T-helper 2 cell treated with Interferon-gamma antibody and Interleukin-4, amounts not matched to agents 100 ng/mL and 5 ng/mL, for 36 hours (primary cell): ENCODE data around the gene INTS11. TPM values are rescaled to one million over a fixed set of nuclear protein-coding genes. Genes with fewer than 3 reads are reported as not detected.

Experiments
- intact Hi-C: fragments of 100-400 bp; cut with micrococcal nuclease; formaldehyde crosslinking; loops from one replicate; pipeline ENCODE4 v1.15.1; 2023
- total RNA-seq: library from RNA; stranded (reverse); gene quantifications from 2 replicates; pipeline ENCODE4 v1.2.3, GENCODE V29; 2022

Gene INTS11
- total RNA-seq, 1 donor from 2014 or later = 116 TPM

- intact Hi-C loops = loop anchor here (5.0 kb wide), 1 partner anchor 38 kb away; the partner anchor contains the start of genes ACAP3 and PUSL1
These were observed 20.9 kb upstream of the INTS11 start for GRCh38 chr1:1345384-1345783.

GRCh38 chr1:1344655-1345361 is 20.3 kb upstream of the INTS11 start:
- intact Hi-C loops = loop anchor here (5.0 kb wide), 1 partner anchor 38 kb away; the partner anchor contains the start of genes ACAP3 and PUSL1

- intact Hi-C loops = no loop called here
These were observed 19.5 kb upstream of the INTS11 start for GRCh38 chr1:1343811-1344421.

DNA sequence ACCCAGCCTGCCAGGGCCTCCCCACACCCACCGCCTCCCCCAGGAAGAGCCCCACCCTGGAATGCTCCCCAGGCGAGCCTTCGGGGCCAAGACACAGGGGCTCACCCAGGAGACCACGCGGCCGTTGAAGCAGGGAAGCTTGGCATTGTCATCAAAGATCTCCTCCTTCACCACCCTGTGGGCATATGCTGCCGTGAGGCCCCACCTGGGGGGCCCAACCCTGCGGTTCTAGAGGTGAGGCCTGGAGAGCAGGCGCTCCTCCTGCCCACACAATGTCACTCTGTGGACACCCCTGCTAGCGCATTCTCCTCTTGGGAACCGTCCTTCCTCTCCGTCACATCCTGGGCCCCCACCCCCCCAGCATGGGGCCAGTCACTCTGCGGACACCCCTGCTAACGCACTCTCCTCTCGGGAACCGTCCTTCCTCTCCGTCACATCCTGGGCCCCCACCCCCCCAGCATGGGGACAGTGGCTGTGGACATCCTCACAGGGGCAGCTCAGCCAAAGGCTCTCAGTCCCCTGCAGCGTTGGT is 18.2 kb upstream of the INTS11 start:
- intact Hi-C loops = no loop called here

GRCh38 chr1:1342061-1342562 is 17.7 kb upstream of the INTS11 start:
- intact Hi-C loops = no loop called here

GRCh38 chr1:1341549-1342021 is 17.1 kb upstream of the INTS11 start:
- intact Hi-C loops = no loop called here

- intact Hi-C loops = no loop called here
These were observed 16.5 kb upstream of the INTS11 start for GRCh38 chr1:1340791-1341548.

GRCh38 chr1:1340185-1340584 is 15.7 kb upstream of the INTS11 start:
- intact Hi-C loops = no loop called here

DNA sequence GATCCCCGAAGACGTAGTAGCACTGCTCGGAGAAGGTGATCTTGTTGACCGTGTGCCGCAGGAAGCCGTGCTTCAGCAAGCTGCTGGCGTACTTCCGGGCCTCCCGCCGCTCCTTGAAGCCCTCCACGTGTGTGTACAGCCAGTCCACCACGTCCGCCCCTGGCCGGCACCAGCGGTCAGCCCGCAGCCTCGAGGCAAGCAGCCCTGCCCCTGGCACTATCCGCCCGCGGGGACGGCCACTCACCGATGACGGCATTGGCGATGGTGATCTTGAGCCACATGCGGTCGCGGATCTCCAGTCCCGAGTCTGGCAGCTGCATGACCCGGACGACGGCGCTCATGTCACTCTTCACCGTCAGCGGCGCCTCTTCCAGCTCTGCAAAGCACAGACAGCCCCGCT is 13.8 kb upstream of the INTS11 start:
- intact Hi-C loops = no loop called here

GRCh38 chr1:1337793-1338147 is 13.3 kb upstream of the INTS11 start:
- intact Hi-C loops = no loop called here

DNA sequence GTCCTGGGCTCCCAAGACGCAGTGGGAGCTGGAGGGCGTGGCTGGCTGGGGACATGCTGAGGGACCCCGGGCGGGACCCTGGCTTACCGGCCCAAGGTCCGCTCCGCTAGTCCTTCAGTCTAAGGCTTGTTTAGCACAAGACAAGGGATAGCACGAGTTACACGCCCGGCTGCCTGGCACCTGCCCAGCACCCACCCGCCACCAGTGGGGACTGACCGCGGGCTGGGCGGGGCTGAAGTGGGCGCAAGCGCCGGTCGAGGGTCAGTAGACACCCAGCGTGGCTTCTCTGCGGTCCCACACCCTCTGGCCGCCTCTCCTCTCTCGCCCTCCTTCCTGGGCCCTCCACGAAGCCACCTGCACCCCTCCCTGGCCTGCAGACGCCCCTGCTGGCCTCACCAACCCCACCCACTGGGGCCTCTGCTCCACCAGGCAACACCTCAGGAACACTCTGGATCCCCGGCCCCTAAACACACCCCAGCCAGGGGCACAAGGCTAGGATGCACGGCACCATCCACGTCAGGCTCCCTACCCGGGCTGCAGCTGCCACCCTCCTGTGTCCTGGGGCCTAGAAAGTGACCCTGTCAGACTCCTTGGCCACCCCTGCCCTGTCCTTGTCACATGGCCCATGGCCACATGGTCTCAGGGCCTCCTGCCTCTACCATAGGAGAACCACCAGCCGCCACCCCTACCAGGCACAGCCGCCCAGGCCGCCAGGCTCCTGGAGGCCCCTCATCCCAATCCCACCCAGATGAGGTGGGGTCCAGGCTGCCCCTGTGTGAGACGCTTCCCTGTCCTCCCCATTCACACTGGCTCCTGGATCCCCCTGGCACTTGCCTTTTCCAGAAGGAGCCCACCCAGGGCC is 12.7 kb upstream of the INTS11 start:
- intact Hi-C loops = no loop called here

GRCh38 chr1:1336446-1336845 is 12.0 kb upstream of the INTS11 start:
- intact Hi-C loops = no loop called here

DNA sequence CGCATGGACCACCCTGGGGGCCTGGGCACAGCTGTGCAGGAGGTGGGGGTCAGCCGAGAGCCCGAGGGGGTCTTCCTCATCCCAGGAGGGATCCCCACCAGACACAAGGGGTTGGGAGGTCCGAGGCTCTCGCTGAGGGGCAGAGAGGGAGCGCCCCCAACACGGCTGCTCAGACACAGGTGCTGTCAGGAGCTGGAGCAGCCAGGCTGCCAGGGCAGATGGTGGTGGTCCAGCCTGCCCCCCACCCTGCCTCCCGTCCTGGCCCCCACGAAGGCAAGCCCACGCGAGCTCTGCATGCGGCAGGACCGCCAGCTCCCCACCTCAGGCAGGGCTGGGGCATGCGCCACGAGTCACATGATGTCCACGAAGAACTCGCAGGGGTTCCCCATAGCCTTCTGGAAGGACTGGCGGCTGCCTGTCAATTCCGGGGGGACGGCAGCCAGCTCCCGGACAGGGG is 11.4 kb upstream of the INTS11 start:
- intact Hi-C loops = no loop called here

GRCh38 chr1:1335283-1335682 is 10.8 kb upstream of the INTS11 start:
- intact Hi-C loops = no loop called here

GRCh38 chr1:1334835-1335234 is 10.4 kb upstream of the INTS11 start:
- intact Hi-C loops = no loop called here

GRCh38 chr1:1333551-1334241 is 9.2 kb upstream of the INTS11 start:
- intact Hi-C loops = no loop called here

DNA sequence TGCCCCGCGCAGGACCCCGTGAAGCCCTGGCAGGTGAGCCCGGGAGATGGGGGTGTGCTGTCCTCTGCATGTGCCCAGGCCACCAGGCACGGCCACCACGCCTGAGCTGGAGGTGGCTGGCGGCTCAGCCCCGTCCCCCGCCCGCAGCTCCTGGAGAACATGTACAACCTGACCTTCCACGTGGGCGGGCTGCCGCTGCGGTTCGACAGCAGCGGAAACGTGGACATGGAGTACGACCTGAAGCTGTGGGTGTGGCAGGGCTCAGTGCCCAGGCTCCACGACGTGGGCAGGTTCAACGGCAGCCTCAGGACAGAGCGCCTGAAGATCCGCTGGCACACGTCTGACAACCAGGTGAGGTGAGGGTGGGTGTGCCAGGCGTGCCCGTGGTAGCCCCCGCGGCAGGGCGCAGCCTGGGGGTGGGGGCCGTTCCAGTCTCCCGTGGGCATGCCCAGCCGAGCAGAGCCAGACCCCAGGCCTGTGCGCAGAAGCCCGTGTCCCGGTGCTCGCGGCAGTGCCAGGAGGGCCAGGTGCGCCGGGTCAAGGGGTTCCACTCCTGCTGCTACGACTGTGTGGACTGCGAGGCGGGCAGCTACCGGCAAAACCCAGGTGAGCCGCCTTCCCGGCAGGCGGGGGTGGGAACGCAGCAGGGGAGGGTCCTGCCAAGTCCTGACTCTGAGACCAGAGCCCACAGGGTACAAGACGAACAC is 8.5 kb upstream of the INTS11 start:
- intact Hi-C loops = no loop called here

GRCh38 chr1:1332031-1332755 is 7.7 kb upstream of the INTS11 start:
- intact Hi-C loops = no loop called here
